Colonic mucosa (tissue), 4 donors: Measurements from ENCODE around the gene SCAF8. TPM values are rescaled to one million over a fixed set of nuclear protein-coding genes. Genes with fewer than 3 reads are reported as not detected.

ENCODE experiments used
- DNase-seq: peaks from one replicate; pipeline ENCODE4 v3.0.0-alpha.2; 2020
- H3K27ac ChIP-seq: fragments of 200-600 bp; one replicate; pipeline ENCODE4 v1.8.0; 2021
- H3K27me3 ChIP-seq: fragments of 200-600 bp; one replicate; pipeline ENCODE4 v1.8.0; 2021
- H3K36me3 ChIP-seq: fragments of 200-600 bp; one replicate; pipeline ENCODE4 v1.8.0; 2021
- H3K4me1 ChIP-seq: fragments of 200-600 bp; one replicate; pipeline ENCODE4 v1.8.0; 2021; ENCODE audit warnings: mild to moderate bottlenecking
- H3K4me3 ChIP-seq: fragments of 200-600 bp; one replicate; pipeline ENCODE4 v1.8.0; 2021
- H3K9ac ChIP-seq, 2 donors: one replicate each; pipeline ENCODE4 v1.7.0; 2013; ENCODE audit warnings: control low read depth in 2 of 2, low read depth in 2 of 2, low read length in 2 of 2
- H3K9me3 ChIP-seq: fragments of 200-600 bp; one replicate; pipeline ENCODE4 v1.8.0; 2021
- CTCF ChIP-seq: fragments of 200-600 bp; IDR thresholded peaks from one replicate; pipeline ENCODE4 v1.8.0; 2022; ENCODE audit warnings: antibody characterized with exemption, mild to moderate bottlenecking
- intact Hi-C: fragments of 100-400 bp; cut with DNase I; formaldehyde crosslinking; loops from one replicate; pipeline ENCODE4 v1.14.1; 2022
- total RNA-seq, 2 donors: library from RNA; stranded (reverse); fragmentation: NEBNext Ultra II Directional in 1 of 2; extraction: Animal tissue kit (Norgen Biotek cat#: 25700) in 1 of 2; gene quantifications; one replicate each; pipeline ENCODE4 v1.2.1, GENCODE V29; 2021
- donor health status: healthy.
- donor health status: DM: no; HTN: no; CAD: no.
- donor health status: DM: no; HTN: no; CAD: no.

SCAF8 gene
- total RNA-seq, 2 donors from 2014 or later = 30.8 to 35.6 TPM

- no peaks in the 10 kb centered on the region for H3K4me1 ChIP-seq
- intact Hi-C loops = no loop called here
- TF ChIP-seq CTCF = no peak
Observed at GRCh38 chr6:154757352-154758050, 24.3 kb downstream of the SCAF8 start.

GRCh38 chr6:154758125-154758524 lies 24.9 kb downstream of the SCAF8 start:
- H3K4me3 ChIP-seq = no peak overlapping the region
- H3K27ac ChIP-seq = no peak overlapping the region
- H3K9ac ChIP-seq = no peak overlapping the region
- H3K9me3 ChIP-seq = no peaks in the 10 kb centered on the region
- no peaks in the 10 kb centered on the region for H3K4me1 ChIP-seq
- H3K27me3 ChIP-seq = no peaks in the 10 kb centered on the region
- intact Hi-C loops = no loop called here
- no peak for DNase-seq
- TF ChIP-seq CTCF = no peak
- no peaks in the 10 kb centered on the region for H3K36me3 ChIP-seq

More at GRCh38 chr6:154757352-154758050, 24.3 kb downstream of the SCAF8 start:
- no peak overlapping the region for H3K4me3 ChIP-seq
- H3K36me3 ChIP-seq = no peaks in the 10 kb centered on the region
- no peaks in the 10 kb centered on the region for H3K9me3 ChIP-seq
- no peak for DNase-seq
- H3K27me3 ChIP-seq = no peaks in the 10 kb centered on the region
- H3K27ac ChIP-seq = no peak overlapping the region
- H3K9ac ChIP-seq = no peak overlapping the region

GRCh38 chr6:154763650-154764049 lies 30.4 kb downstream of the SCAF8 start:
- TF ChIP-seq CTCF = no peak
- Histone ChIP-seq H3K9me3 (no peaks in the 10 kb centered on the region), H3K9ac (no peak overlapping the region), H3K4me3 (no peak overlapping the region), H3K27ac (no peak overlapping the region), H3K27me3 (no peaks in the 10 kb centered on the region), H3K4me1 (no peaks in the 10 kb centered on the region), H3K36me3 (no peaks in the 10 kb centered on the region)
- no peak for DNase-seq
- intact Hi-C loops = no loop called here

- Histone ChIP-seq H3K9me3 (no peaks in the 10 kb centered on the region), H3K9ac (no peak overlapping the region), H3K4me1 (no peaks in the 10 kb centered on the region), H3K36me3 (no peaks in the 10 kb centered on the region), H3K27ac (no peak overlapping the region), H3K4me3 (no peak overlapping the region), H3K27me3 (no peaks in the 10 kb centered on the region)
- DNase-seq = no peak
- intact Hi-C loops = no loop called here
- TF ChIP-seq CTCF = no peak
Observed at GRCh38 chr6:154765273-154765672, 32.1 kb downstream of the SCAF8 start.

GRCh38 chr6:154766288-154766687 lies 33.1 kb downstream of the SCAF8 start:
- intact Hi-C loops = no loop called here
- TF ChIP-seq CTCF = no peak
- no peaks in the 10 kb centered on the region for H3K36me3 ChIP-seq
- no peak overlapping the region for H3K9ac ChIP-seq
- H3K27me3 ChIP-seq = no peaks in the 10 kb centered on the region
- H3K4me1 ChIP-seq = no peaks in the 10 kb centered on the region
- no peaks in the 10 kb centered on the region for H3K9me3 ChIP-seq
- H3K27ac ChIP-seq = no peak overlapping the region
- H3K4me3 ChIP-seq = no peak overlapping the region
- no peak for DNase-seq
